IMR-90 (cell line): ENCODE results near the gene GARNL3. TPM values are rescaled to one million over a fixed set of nuclear protein-coding genes. Genes with fewer than 3 reads are reported as not detected.

Experiments used
- ATAC-seq: fragments of 200-7000 bp; cut with Tn5 transposase; 2 replicates; pipeline ENCODE4 v1.9.1; 2020; ENCODE audit warnings: low read depth, mild to moderate bottlenecking, moderate library complexity
- BruUV-seq: library from RNA; stranded (reverse); fragments of 400-500 nt; replicated peaks from 2 replicates; lab custom pipeline; 2021; lab: Mats Ljungman, UMichigan
- CTCF ChIA-PET: fragments of 300-600 bp; formaldehyde crosslinking; extraction: SDS; loops from one replicate; lab custom pipeline; 2021; ENCODE audit warnings: antibody characterized with exemption; lab: Yijun Ruan, JAX
- POLR2A ChIA-PET: fragments of 300-600 bp; sonication (Branson Sonifier 250); formaldehyde crosslinking; loops from one replicate; lab custom pipeline; 2022; ENCODE audit warnings: antibody characterized with exemption; ENCODE audit not compliant: unreplicated experiment; lab: Charles Lee
- DNase-seq: peaks from one replicate; pipeline ENCODE4 v3.0.0; 2013
- H2AFZ ChIP-seq: replicated peaks from 2 replicates; pipeline ENCODE3; 2013; ENCODE audit warnings: low read length, mild to moderate bottlenecking; ENCODE audit not compliant: poor library complexity
- H2AK5ac ChIP-seq: 2 replicates; pipeline ENCODE4 v1.6.1; 2013; ENCODE audit warnings: low read depth, low read length, inconsistent platforms
- H2AK9ac ChIP-seq: replicated peaks from 2 replicates; pipeline ENCODE3; 2013; ENCODE audit warnings: mild to moderate bottlenecking, low read depth, low read length, moderate library complexity; ENCODE audit not compliant: poor library complexity
- H2BK120ac ChIP-seq: 2 replicates; pipeline ENCODE4 v1.6.1; 2013; ENCODE audit warnings: low read depth, low read length, inconsistent platforms
- H2BK15ac ChIP-seq: 3 replicates; pipeline ENCODE4 v1.6.1; 2013; ENCODE audit warnings: low read depth, low read length, inconsistent platforms
- H2BK20ac ChIP-seq: 2 replicates; pipeline ENCODE4 v1.6.1; 2013; ENCODE audit warnings: low read depth, mild to moderate bottlenecking, inconsistent platforms, low read length, moderate library complexity
- H2BK5ac ChIP-seq: 2 replicates; pipeline ENCODE4 v1.6.1; 2013; ENCODE audit warnings: mild to moderate bottlenecking, low read depth, low read length, inconsistent platforms; ENCODE audit not compliant: poor library complexity, severe bottlenecking
- H3K14ac ChIP-seq: replicated peaks from 2 replicates; pipeline ENCODE4 v1.6.1; 2013; ENCODE audit warnings: low read depth, low read length, inconsistent platforms
- H3K18ac ChIP-seq: 2 replicates; pipeline ENCODE4 v1.6.1; 2013; ENCODE audit warnings: low read depth, low read length, control low read depth
- H3K23ac ChIP-seq: 2 replicates; pipeline ENCODE4 v1.6.1; 2013; ENCODE audit warnings: low read depth, low read length, inconsistent platforms
- H3K27ac ChIP-seq: 2 replicates; pipeline ENCODE4 v1.5.1; 2013; ENCODE audit warnings: mild to moderate bottlenecking, control low read depth, low read length; ENCODE audit not compliant: insufficient read depth
- H3K27me3 ChIP-seq: 2 replicates; pipeline ENCODE4 v1.6.1; 2013; ENCODE audit warnings: low read length; ENCODE audit not compliant: control insufficient read depth, insufficient read depth
- H3K36me3 ChIP-seq: 2 replicates; pipeline ENCODE4 v1.6.1; 2013; ENCODE audit warnings: low read length, mixed read lengths; ENCODE audit not compliant: control insufficient read depth, insufficient read depth
- H3K4ac ChIP-seq: 2 replicates; pipeline ENCODE4 v1.6.1; 2013; ENCODE audit warnings: low read depth, low read length, inconsistent platforms
- H3K4me1 ChIP-seq: 2 replicates; pipeline ENCODE4 v1.6.1; 2013; ENCODE audit warnings: low read length, mixed read lengths; ENCODE audit not compliant: control insufficient read depth, insufficient read depth
- H3K4me2 ChIP-seq: 2 replicates; pipeline ENCODE4 v1.6.1; 2013; ENCODE audit warnings: low read depth, mild to moderate bottlenecking, control low read depth, low read length, moderate library complexity
- H3K4me3 ChIP-seq: 2 replicates; pipeline ENCODE4 v1.5.1; 2013; ENCODE audit warnings: low read depth, mild to moderate bottlenecking, control low read depth, low read length, moderate library complexity; ENCODE audit not compliant: insufficient read depth
- H3K56ac ChIP-seq: 2 replicates; pipeline ENCODE4 v1.6.1; 2013; ENCODE audit warnings: low read length, inconsistent platforms; ENCODE audit not compliant: insufficient read depth; ENCODE audit errors: extremely low read depth
- H3K79me1 ChIP-seq, 2 experiments: 2 replicates each; pipeline ENCODE4 v1.6.1; 2013; ENCODE audit warnings: low read length in 2 of 2, inconsistent platforms in 1 of 2, low read depth in 1 of 2
- H3K9ac ChIP-seq: 2 replicates; pipeline ENCODE4 v1.6.1; 2013; ENCODE audit warnings: low read depth, low read length, control low read depth
- H3K9me1 ChIP-seq: 2 replicates; pipeline ENCODE4 v1.6.1; 2013; ENCODE audit warnings: low read length, inconsistent platforms; ENCODE audit not compliant: insufficient read depth
- H3K9me3 ChIP-seq: 2 replicates; pipeline ENCODE4 v1.6.1; 2013; ENCODE audit warnings: low read length; ENCODE audit not compliant: control insufficient read depth, insufficient read depth
- H4K20me1 ChIP-seq: 2 replicates; pipeline ENCODE4 v1.6.1; 2013; ENCODE audit warnings: low read length, inconsistent platforms; ENCODE audit not compliant: insufficient read depth
- H4K5ac ChIP-seq: 2 replicates; pipeline ENCODE4 v1.6.1; 2013; ENCODE audit warnings: mild to moderate bottlenecking, low read depth, low read length, control low read depth
- H4K8ac ChIP-seq, 2 experiments: 2 replicates each; pipeline ENCODE4 v1.6.1; 2013; ENCODE audit warnings: low read depth in 2 of 2, low read length in 2 of 2, control low read depth in 1 of 2, inconsistent platforms in 1 of 2
- H4K91ac ChIP-seq: 2 replicates; pipeline ENCODE4 v1.6.1; 2013; ENCODE audit warnings: low read depth, low read length, inconsistent platforms; ENCODE audit not compliant: insufficient read depth
- BHLHE40 ChIP-seq: fragments of 150-350 bp; IDR thresholded peaks from 2 replicates; pipeline ENCODE4 v1.6.1; 2016; ENCODE audit warnings: mild to moderate bottlenecking, low read depth, low read length
- WGBS, 2 experiments: methylation state at CpG; one replicate each; pipeline versions ENCODE4 v1.1.5 to v1.1.7; 2013; ENCODE audit warnings: missing lambda C conversion rate in 2 of 2; ENCODE audit not compliant: insufficient read length in 1 of 2; ENCODE audit errors: extremely low coverage in 2 of 2; 5-methylcytosine and 5-hydroxymethylcytosine counted together
- dilution Hi-C: fragments of 300-500 bp; cut with HindIII; formaldehyde crosslinking; loops from one replicate; pipeline ENCODE4 v1.14.3; 2018; ENCODE audit warnings: low sequenced_read_pairs; ENCODE audit not compliant: unreplicated experiment
- in situ Hi-C: fragments of 300-500 bp; cut with MboI; formaldehyde crosslinking; loops from 3 replicates; pipeline ENCODE4 v1.14.3; 2019; ENCODE audit warnings: low sequenced_read_pairs, inconsistent platforms, mixed read lengths
- intact Hi-C: fragments of 100-400 bp; cut with micrococcal nuclease; formaldehyde crosslinking; loops from 2 replicates; pipeline ENCODE4 v1.10.0; 2022
- polyA plus RNA-seq, 3 experiments: library from polyadenylated mRNA; depleted of rRNA; stranded (reverse); fragments of >200 nt; gene quantifications; 2 replicates each; pipeline ENCODE4 v1.2.3, GENCODE V29; 2012; ENCODE audit warnings: low replicate concordance in 1 of 3
- total RNA-seq: library from RNA; depleted of rRNA; stranded (reverse); fragments of >200 nt; gene quantifications from 2 replicates; pipeline ENCODE4 v1.2.3, GENCODE V29; 2012

Gene GARNL3
- total and polyA plus RNA-seq, 2 of the 4 experiments (the other 2 are of a cell fraction) = 1.9 to 5.0 TPM

DNA sequence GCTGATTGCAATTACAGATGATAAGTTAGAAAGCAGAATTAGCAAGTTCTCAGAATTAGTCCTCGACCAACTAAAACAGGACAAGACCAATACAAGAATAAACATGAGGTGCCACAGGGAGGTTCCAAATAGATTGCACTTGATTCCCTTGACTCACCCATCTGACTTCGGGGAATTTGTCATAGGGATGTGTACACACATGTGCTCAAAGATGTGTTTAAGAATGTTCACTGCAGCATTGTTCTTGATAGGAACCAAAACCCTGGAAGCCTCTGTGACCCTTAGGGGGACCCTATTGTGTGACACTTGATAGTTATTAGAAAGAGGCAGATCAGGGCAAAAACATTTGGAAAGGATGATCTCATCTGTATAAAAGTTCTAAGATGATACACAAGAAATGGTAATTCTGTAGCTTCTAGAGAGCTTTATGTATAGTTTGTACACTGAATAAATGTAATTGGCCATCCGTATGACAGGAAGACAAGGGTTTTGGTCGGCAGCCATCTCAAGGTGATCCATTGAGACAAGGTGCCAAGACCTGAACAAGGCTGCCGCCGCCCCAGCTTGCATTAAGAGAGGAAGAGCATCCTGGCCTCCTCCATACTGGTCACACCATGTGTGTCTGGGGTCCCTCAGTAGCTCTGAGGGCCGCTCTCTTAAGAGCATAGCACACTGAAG lies 48.2 kb upstream of the GARNL3 start:
- Histone ChIP-seq H3K4me3 (no peak overlapping the region), H3K9me3 (no peaks in the 10 kb centered on the region), H3K27me3 (peaks cover 15% of the 10 kb centered on the region), H2BK15ac (no peak overlapping the region), H2BK5ac (no peak overlapping the region), H3K79me1 (no peaks in the 10 kb centered on the region), H2BK120ac (no peak overlapping the region), H2AK5ac (no peak overlapping the region), H4K20me1 (no peaks in the 10 kb centered on the region), H4K8ac (no peak overlapping the region), H3K4ac (no peak overlapping the region), H2AFZ (no peak overlapping the region), H4K5ac (no peak overlapping the region), H3K9me1 (no peaks in the 10 kb centered on the region), H3K18ac (no peak overlapping the region), H3K56ac (no peak overlapping the region), H3K27ac (no peak overlapping the region), H3K4me1 (peaks cover 6% of the 10 kb centered on the region; the same call in 1 of the 2 replicates), H3K4me2 (no peak overlapping the region), H3K36me3 (no peaks in the 10 kb centered on the region), H3K9ac (no peak overlapping the region), H3K23ac (no peak overlapping the region), H4K91ac (no peak overlapping the region), H2BK20ac (no peak overlapping the region), H2AK9ac (no peak overlapping the region), H3K14ac (no peak overlapping the region)
- no peak for ATAC-seq
- intact Hi-C loops = loop anchor here (2.0 kb wide), 1 partner anchor 180 kb away; the partner anchor contains the start of gene SLC2A8
- ChIA-PET CTCF (no interaction called here), POLR2A (no interaction called here)
- DNase-seq = no peak
- in situ Hi-C loops = loop anchor here (5.0 kb wide), 1 partner anchor 181 kb away; the partner anchor contains the start of gene SLC2A8
- no peak for TF ChIP-seq BHLHE40
- no TSS peak for BruUV-seq
- WGBS, 2 experiments = no CpG with 5 or more reads among the region's 7 CpGs
- dilution Hi-C loops = no loop called here
